Ishikawa (cell line): ENCODE data around the gene SMYD3.

Experiments used
- CEBPB ChIP-seq: IDR thresholded peaks from 2 replicates; pipeline ENCODE4 v1.6.1; 2012
- CREB1 ChIP-seq: IDR thresholded peaks from 2 replicates; pipeline ENCODE4 v1.6.1; 2012; ENCODE audit warnings: low read depth
- EGR1 ChIP-seq: IDR thresholded peaks from 2 replicates; pipeline ENCODE4 v1.6.1; 2012
- EP300 ChIP-seq: IDR thresholded peaks from 2 replicates; pipeline ENCODE4 v1.6.1; 2012; ENCODE audit warnings: borderline replicate concordance
- FOXM1 ChIP-seq: IDR thresholded peaks from 2 replicates; pipeline ENCODE4 v1.6.1; 2012; ENCODE audit warnings: low read depth, borderline replicate concordance
- NFIC ChIP-seq: IDR thresholded peaks from 2 replicates; pipeline ENCODE4 v1.6.1; 2012
- RAD21 ChIP-seq: IDR thresholded peaks from 2 replicates; pipeline ENCODE4 v1.6.1; 2012; ENCODE audit warnings: low read depth
- TAF1 ChIP-seq: IDR thresholded peaks from 2 replicates; pipeline ENCODE4 v1.6.1; 2012; ENCODE audit warnings: low read depth, mild to moderate bottlenecking
- TCF12 ChIP-seq: IDR thresholded peaks from 2 replicates; pipeline ENCODE4 v1.6.1; 2012; ENCODE audit warnings: low read depth
- TEAD4 ChIP-seq: IDR thresholded peaks from 2 replicates; pipeline ENCODE4 v1.6.1; 2012
- USF1 ChIP-seq: IDR thresholded peaks from 2 replicates; pipeline ENCODE4 v1.6.1; 2012
- YY1 ChIP-seq: IDR thresholded peaks from 2 replicates; pipeline ENCODE4 v1.6.1; 2012; ENCODE audit warnings: low read depth
- ZBTB7A ChIP-seq: IDR thresholded peaks from 2 replicates; pipeline ENCODE4 v1.6.1; 2012; ENCODE audit warnings: low read depth
- TF ChIP-seq, protein P1 (sequence below): IDR thresholded peaks from 2 replicates; pipeline ENCODE4 v1.6.1; 2012
- TF ChIP-seq, protein P2 (sequence below): IDR thresholded peaks from 2 replicates; pipeline ENCODE4 v1.6.1; 2012; ENCODE audit warnings: low read depth, mild to moderate bottlenecking

The SMYD3 gene

GRCh38 chr1:246199086-246199645 is 307.9 kb downstream of the SMYD3 start:
- TF ChIP-seq YY1 (no peak), USF1 (peak; percentile 67), NFIC (no peak), TCF12 (no peak), EGR1 (no peak), ZBTB7A (no peak), CREB1 (no peak)
- TF ChIP-seq, protein P1, sequence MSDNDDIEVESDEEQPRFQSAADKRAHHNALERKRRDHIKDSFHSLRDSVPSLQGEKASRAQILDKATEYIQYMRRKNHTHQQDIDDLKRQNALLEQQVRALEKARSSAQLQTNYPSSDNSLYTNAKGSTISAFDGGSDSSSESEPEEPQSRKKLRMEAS: no peak

DNA sequence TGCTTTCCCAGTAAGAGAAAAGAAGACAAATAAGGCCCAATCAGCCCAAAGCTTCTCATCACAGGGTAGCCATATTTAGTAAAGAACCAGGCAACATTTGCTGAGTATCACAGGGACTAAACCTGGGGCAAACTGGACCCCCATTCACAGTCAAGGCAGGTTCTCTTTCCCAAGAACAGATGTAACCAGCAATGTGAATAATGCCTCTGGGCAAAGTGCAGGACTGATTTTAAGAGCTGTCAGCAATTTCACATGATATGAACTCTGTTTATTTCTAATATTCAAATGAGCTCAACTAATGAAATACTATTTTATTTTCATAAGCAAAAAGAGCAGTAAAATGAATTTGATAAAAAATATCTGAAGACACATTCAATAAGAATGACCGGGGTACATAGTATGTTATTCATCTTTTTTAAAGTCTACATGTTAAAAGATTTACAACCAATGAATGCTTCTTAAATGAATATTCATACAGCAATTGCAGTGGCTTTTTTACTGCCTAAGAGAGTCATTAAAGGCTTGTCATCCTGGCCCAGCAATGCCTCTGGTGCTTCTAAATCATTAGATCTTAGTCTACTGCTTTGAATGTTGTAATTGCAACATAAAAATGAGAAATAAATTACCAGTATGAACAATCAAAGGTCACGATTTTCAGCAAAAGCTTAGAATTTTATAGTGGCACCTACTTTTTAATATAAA is 308.8 kb downstream of the SMYD3 start:
- TF ChIP-seq EP300 (no peak), USF1 (no peak), TEAD4 (no peak), FOXM1 (no peak), CEBPB (no peak), TAF1 (no peak)
- TF ChIP-seq, protein P1: no peak

GRCh38 chr1:246197076-246197475 is 310.0 kb downstream of the SMYD3 start:
- no peak for TF ChIP-seq NFIC
- TF ChIP-seq CEBPB: no peak
- no peak for TF ChIP-seq CREB1
- no peak for TF ChIP-seq ZBTB7A
- no peak for TF ChIP-seq RAD21
- no peak for TF ChIP-seq TCF12
- TF ChIP-seq, protein P1: no peak
- TF ChIP-seq YY1: no peak
- no peak for TF ChIP-seq USF1
- no peak for TF ChIP-seq TAF1
- TF ChIP-seq, protein P2, sequence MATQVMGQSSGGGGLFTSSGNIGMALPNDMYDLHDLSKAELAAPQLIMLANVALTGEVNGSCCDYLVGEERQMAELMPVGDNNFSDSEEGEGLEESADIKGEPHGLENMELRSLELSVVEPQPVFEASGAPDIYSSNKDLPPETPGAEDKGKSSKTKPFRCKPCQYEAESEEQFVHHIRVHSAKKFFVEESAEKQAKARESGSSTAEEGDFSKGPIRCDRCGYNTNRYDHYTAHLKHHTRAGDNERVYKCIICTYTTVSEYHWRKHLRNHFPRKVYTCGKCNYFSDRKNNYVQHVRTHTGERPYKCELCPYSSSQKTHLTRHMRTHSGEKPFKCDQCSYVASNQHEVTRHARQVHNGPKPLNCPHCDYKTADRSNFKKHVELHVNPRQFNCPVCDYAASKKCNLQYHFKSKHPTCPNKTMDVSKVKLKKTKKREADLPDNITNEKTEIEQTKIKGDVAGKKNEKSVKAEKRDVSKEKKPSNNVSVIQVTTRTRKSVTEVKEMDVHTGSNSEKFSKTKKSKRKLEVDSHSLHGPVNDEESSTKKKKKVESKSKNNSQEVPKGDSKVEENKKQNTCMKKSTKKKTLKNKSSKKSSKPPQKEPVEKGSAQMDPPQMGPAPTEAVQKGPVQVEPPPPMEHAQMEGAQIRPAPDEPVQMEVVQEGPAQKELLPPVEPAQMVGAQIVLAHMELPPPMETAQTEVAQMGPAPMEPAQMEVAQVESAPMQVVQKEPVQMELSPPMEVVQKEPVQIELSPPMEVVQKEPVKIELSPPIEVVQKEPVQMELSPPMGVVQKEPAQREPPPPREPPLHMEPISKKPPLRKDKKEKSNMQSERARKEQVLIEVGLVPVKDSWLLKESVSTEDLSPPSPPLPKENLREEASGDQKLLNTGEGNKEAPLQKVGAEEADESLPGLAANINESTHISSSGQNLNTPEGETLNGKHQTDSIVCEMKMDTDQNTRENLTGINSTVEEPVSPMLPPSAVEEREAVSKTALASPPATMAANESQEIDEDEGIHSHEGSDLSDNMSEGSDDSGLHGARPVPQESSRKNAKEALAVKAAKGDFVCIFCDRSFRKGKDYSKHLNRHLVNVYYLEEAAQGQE: no peak
- no peak for TF ChIP-seq FOXM1
- no peak for TF ChIP-seq EGR1
- no peak for TF ChIP-seq EP300

- TF ChIP-seq, protein P2: no peak
- TF ChIP-seq USF1 (no peak), CEBPB (no peak), EGR1 (no peak)
Observed at GRCh38 chr1:246195296-246195695, 311.8 kb downstream of the SMYD3 start.

DNA sequence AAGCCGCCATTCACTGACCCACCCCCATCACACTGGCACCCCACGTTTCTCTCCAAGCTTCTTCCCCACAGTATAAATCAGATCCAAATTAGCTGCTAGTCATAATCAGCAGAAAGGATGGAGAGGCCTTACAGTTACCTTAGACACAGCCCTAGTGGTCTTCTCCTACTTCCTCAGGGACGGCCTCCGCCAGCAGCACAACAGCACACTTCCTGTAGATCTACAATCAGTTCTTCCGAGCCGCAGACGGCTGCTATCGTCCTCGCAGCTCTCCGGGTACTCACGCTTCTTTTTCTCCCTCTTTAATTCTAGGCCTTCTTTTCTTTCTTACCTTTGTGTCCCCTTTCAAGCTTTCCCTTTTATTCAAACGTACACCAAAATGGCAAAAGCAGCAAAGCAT is 313.5 kb downstream of the SMYD3 start:
- no peak for TF ChIP-seq USF1
